HG02885 (cell line): ENCODE data around the gene NTRK3.
"Not testable (repeated sequence)": the region's sequence is repeated elsewhere in the genome, so short reads cannot be mapped to it uniquely, and the experiment has no call there.

Experiments
- ATAC-seq: cut with Tn5 transposase; IDR thresholded peaks from one replicate; pipeline ENCODE4 v1.9.1; 2021; ENCODE audit warnings: mild to moderate bottlenecking; ENCODE audit not compliant: unreplicated experiment, poor library complexity

Gene NTRK3

DNA sequence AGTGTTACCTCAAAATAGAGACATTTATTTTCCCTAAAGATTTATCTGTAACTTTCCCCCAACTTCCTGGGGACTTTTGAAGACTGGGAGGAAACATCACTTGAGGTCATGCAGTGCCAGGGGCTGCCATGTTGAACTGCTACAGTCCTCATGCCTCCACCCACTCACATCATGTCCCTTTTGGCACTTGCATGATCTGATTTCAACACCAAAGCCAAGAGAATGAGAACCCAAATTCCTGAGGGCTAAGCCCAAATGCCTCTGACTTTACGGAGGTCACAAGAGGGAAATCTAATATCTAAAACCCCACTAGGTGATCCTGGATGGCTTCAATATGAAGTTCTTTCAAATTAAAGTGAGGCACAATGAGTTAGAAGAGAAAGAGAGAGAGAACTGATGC, 213.1 kb downstream of the NTRK3 start:
- no peak for ATAC-seq

DNA sequence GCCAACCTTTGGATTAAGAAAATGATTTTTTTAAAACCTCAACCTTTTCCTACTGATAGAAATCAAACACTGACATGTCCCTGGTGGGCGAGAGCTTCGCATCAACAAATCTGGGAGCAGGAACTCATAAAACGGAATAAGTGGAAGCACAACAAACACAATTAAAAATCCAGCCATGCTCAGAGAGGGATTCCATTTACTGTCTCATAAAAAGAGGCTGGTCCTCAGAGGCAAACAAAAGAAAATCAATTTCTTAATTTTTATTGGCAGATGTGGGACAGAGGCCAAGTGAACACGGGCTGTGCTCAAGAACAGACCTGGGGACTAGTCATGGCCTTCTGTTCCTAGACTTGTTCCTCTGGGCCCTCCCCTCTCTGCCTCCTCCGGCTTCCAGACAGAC, 214.5 kb downstream of the NTRK3 start:
- no peak for ATAC-seq

DNA sequence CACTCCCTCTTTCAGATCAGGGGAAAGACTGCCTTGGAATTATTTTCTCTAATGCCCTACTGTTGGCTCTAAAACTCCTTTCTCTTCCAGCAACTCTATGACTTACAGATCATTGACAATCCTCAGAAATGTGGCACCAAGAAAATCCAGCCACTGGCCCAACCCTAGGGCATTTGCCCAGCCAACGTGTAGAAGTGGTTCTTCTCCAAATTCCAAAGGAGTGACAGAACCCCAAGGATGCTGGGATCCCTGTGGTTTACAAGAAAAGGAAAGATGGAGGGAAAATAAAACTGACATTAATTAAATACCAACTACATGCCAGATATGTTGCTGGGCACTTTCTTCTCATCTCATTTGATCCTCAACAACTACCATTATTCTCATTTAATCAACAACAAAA, 216.0 kb downstream of the NTRK3 start:
- ATAC-seq = no peak

DNA sequence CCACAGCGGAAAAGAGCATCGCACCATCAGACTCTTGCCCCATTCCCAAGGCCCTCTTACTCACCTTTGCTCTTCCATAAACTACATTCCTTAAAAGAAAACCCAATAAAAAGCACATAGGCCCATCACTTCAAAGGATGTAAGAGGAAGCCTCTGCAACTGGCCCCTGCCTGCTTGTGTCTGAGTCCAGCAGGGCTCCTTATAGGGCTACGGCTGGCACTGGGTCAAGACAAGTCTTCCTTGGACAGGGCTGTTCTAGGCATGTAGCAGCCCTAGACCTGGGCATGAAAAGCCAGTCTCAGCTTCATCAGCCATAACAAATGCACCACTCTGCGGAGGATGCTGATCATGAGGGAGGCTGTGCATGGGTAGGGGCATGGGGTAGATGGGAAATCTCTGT, 218.3 kb downstream of the NTRK3 start:
- ATAC-seq = no peak

DNA sequence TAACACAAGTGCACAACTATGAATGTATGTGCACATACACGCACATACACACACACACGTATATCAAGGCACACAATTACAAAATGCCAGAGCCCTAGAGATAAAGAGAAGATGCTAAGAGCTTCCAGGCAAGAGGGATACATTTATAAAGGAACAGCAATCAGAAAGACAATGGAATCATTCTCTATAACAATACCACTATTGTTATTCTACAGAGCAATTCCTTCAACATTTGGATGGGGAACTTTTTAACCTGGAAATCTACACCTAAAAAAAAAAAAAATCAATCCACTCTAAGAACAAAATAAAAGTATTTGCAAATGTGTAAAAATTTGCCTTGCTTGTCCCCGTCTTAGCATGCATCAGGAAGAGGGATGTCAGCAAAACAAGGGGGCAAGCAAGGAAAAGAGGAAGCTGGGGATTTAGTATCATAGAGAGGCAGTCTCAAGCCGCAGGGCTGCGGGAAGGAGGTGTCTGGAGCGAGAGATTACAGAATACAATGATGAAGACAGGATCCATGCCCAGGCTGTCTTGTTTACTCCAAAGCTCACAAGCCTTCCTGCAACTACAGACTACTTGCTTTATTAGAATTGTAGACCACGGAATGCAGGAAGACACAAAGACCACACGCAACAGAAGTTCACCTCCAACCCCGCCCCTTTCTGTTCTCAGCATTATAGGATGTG, 220.2 kb downstream of the NTRK3 start:
- no peak for ATAC-seq

DNA sequence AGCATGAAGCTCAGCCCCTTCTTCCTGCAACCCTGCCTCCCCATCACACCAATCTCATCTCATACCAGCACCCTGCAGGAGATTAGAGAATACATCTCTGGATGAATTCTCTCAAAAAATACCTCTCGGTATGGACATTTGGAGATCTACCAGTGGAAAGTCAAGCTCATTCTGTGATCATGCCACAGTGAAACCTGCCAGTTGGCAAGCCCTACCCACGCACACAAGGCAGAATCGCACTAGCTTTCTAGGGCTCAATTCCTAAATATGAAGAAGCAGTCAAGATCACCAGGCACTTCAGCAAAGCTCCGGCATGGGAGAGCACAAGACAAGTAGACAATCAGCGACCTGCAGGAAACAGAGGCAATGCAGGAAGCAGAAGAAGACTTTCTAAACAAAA, 221.2 kb downstream of the NTRK3 start:
- no peak for ATAC-seq

DNA sequence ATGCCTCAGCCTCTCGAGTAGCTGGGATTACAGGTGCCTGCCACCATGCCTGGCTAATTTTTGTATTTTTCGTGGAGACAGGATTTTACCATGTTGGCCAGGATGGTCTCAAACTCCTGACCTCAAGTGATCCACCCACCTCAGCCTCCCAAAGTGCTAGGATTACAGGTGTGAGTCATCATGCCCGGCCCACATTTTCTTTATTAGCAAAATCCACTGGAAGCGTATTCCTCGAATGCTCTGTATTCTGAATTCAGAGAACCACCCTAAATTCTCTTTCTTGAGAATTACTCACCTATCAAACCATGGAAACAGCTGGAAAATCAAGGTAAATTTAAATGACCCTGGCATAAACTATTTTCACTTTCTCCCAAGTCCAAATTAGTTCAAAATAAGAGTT, 223.1 kb downstream of the NTRK3 start:
- not testable (repeated sequence) for ATAC-seq

DNA sequence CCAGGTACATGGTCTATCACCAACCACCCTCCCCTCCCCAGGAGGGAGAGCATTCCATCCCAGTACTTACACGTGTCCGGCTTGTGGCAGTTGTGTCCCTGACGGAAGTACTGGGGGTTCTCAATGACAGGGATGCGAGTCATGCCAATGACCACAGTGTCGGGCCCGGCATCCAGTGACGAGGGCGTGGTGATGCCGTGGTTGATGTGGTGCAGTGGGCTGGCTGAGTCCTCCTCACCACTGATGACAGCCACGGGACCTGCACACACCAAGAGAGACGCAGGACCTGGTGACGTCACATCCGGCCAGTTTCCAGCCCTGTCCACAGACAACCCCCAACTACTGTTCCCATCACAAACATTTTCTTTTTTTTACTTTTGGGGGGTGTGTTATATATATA, 223.8 kb downstream of the NTRK3 start:
- ATAC-seq = no peak

DNA sequence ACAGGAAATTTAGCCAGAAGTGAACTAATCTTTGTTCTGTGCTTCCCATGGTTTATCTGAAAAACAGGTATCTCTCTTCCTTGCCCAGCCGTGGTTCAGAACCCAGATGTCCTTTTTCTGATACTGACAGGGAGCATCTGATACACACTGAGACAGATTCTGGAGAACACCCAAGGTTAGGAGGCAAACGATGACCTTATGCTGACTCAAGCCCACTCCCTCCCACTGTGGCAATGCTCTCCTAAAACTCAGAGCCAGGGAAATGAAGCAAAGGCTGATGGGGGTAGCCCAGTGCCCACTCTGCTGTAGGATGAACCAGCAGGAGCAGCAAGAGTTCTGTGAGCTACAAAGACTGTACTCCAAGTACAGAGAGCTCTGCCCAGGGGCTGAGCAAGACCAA, 225.1 kb downstream of the NTRK3 start:
- no peak for ATAC-seq

DNA sequence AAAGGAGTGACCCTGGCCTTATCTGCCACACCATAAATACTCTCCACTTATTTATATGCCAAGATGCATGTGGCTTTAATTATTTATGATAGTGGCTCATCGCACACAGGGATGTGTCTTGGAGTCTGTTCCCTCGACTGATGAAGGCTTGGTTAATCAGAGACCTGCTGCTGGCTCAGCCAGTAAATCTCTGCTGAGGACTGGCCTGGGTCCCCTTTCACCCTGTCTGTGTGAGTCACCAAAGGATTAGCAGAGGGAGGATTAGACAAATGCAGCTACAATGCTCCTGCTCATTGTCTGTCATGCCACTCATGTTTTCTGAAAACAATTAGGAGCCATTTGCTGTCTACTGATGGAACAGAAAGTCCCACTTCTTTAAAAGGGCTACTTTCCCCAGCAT, 226.8 kb downstream of the NTRK3 start:
- ATAC-seq = no peak

DNA sequence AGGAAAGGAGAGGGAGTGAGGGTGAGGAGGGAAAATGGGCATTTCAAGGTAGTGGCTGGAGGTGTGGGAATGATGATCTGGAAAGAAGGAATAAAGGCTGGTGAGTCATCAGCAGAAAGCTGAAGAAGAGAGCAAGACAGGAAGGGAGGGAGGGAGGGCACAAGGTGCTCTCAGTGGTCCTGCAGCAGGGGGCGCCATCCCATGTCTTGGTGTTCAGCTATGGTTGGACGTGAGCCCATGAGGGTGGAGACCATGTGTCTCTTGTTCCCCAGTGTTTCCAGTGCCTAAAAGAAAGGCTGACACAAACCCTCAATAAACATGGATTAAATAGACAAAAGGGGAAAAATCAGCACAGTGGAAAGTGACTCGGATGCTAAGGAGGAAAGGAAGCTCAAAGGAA, 228.5 kb downstream of the NTRK3 start:
- no peak for ATAC-seq

DNA sequence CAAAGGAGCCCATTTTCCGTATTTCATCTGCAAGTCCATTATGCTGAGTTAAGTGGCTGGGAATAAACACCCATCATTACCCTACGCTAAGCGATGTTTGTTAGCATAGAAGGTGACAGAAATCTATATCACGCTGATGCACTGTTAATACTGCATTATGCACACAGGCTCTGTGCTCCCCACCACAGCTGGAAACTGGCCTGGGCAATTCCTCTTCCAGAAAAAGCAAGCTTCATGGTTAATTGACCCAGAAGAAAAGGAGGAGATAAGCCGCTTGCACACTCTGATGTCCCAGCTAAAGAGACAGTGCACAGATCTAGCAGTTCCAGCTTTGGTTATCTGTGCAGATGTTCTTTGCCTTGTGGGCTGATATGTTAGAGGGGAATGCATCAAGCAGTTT, 232.6 kb downstream of the NTRK3 start:
- ATAC-seq = no peak

DNA sequence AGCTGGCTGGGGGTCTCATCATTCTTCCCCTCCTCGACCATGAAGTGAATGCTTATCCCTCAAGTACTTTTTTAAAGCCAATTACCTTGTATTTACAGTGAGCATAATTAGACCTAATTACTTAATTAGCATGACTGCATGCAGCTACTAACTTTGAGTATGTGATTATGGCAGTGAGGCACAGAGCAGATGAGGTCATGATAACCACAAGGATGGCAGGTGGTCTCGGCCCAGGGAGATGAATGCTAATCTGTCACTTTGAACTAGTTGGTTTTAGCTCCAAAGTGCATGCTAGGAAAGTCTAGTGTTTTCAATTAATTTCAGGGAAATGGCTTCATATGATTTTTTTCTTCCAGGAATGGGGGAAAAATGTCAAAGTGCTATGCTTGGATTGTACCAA, 233.8 kb downstream of the NTRK3 start:
- ATAC-seq = no peak

DNA sequence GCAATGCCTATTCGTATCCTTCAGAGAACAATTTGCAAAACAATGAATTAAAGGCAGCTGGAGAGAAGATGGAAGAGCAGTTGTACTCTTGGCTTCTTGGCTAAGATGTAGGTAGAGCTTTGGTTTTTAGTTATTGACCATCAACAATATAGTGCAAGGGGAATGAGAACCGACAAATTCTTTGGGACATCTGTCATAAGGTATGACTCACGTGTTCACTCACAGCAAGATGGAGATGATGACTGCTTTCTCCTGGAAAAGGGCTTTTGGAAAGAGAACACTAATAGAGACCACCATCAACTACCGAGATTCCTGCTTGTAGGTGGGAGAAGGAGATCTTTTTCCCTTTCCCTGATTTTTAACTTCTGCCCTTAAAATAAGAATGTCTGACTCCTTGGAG, 234.9 kb downstream of the NTRK3 start:
- ATAC-seq = no peak

DNA sequence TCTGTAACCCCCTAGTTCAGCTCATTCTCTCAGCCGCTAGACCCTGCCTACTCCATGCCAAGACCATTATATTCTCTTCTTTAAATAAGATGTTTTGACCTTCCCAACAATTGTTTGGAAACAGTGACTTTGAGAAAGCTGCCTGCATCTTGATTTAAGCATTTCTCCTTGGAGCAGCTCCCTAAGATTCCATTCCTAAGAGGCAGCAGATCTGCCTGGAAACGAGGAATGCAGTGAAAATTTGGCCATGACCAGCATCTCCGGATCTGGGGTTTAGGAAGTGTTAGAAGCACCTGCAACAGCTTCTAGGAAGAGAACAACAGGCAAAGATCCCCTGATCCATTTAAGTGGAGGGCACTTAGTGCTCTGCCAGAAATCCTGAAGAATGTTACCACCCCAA, 235.7 kb downstream of the NTRK3 start:
- no peak for ATAC-seq

DNA sequence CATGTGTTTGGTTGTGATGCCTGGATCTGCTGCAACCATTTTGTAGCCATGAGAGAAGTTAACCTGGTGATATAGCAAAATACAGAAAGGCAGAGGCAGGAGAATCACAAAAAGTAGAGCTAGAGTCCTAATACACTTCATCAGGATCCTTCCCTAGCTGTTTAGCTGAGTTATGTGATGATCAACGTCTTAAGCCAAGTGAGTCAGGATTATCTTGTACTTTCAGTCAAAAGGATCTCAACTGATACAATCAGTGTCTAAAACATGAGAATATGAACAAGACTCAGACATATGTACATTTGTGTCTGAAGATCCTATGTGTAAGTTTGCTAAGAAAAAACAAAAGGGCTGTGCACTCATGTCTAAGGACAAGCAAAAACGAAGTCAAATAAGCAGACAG, 236.9 kb downstream of the NTRK3 start:
- no peak for ATAC-seq

DNA sequence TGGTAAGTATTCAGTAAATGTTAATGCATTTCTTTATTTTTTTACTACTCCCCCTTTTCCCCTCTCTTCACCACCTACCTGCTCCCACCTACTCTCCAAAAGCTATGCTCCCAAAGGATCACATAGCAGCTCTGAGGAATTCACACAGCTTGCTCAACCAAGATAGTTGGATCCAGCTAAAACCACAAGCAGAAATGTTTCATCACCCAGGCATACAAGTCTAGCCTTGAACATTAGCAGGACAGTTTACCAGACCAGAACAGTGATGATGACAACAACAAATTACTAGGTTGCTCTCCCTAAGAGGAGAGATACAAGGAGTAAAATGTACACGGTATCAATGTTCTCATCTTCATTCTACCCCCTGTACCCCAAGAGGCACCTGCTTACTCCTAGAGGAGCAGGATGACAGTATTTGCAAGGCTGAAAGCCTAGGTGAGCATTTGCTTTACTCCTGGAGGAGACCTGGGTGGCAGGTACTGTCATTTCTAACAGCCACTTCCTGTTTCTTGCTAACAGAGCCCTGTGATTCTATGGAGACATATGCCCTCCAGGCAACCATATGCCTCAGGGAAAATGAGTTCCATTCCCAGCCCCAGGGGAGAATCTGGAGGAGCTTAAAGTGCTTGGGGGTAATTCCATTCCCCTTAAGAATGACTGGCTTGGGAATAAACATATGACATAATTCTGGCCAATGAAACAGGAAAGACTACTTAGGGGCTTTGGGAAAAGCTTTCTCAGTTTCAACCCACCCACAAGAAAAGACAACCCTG, 237.5 kb downstream of the NTRK3 start:
- no peak for ATAC-seq

DNA sequence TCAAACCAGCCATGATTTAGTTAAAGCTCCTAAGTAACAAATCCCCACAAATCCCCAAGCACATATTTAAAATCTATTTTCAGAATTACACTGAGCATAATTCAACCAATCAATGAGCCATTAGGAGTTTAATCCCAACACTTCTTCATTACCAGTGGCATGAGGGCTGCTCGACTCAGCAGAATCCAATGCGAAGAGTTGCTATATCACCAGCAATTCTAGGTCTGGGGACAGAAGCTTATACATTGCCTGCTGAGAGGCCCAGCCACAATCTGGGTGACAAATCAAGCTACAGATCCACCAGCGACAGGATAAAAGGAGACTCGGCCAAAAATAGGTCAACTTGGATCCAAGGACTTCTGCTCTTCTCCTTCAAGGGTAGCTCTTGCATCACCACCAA, 238.8 kb downstream of the NTRK3 start:
- ATAC-seq = no peak

DNA sequence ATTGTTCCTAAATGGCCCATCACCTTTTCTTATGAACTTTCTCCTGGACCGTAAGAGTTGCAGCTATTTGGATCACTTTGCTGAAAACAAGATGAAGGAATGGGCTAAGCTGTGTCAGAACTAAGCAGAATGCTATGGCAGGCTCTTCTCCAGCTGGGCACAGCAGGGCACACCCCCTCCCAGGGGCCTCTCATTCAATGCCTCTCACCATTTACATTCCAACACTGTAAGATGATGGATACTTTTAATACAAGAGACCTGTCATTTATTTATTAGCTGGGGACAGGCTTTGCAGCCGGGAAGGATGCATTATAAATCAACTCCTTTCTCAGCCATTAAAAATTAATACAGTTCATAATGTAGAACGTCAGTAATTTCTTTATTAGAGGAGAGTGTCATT, 240.1 kb downstream of the NTRK3 start:
- no peak for ATAC-seq

DNA sequence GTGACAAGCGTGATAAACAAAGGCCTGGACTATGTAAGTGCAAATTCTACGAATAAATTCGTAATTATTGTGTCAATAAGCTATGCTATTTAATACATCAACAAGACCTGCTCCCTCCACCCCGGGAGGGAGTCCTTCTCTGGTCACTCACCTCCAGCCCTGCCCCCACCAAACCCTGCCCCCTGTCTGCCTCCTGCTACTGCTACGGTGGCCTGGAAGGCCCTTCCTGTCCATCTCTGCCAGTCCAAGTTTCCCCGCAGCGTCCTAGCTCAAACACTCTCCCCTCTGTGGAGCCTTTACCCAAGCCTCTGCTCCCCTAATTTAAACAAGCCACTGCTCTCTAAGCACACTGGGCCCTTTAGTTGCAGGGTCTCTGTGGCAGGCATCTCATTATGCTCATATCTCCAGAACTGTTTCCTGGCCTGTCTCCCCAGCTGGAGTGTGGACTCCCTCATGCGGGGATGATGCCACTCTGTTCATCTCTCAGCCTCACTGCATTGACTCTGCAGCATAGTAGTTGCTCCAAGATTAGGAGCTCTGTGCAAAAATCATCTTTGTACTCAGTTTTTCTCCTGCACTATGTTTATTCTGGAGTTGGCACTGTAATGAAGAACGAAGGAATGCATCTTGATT, 241.2 kb downstream of the NTRK3 start:
- ATAC-seq = no peak

DNA sequence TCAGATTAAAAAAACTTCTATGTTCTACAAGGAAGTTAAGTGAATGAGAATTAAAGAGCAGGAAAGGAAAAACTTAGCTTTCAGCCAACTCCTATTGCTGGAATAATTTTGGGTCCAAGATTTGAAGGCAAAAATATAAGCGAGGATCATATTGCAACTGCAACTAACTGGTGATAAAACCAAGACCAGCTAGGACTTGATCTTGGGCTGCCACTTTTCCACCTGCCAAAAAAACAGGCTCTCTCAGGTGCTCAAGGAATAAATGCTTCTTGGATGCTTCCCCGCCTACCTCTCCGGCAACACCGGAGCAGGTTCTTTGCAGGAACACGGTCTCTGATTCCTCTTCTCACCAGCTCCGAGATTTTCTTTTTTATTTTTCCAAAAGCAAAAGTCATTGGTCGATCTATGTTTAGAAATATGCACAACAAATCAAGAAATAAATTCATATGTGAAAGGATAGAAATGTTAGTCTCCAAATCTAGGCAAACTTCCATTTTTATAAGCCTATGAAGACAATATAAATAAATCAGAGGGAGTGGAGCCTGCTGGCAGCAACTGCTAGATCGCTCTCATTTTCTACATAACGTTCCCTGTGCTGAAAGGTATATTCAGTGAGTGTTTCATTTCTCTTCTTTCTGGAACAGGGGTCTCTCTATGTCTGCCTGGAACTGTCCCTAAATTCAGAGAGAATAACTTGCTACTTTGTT, 241.9 kb downstream of the NTRK3 start:
- ATAC-seq = no peak
